ENCODE results near the gene TTC39C.

TTC39C gene

DNA sequence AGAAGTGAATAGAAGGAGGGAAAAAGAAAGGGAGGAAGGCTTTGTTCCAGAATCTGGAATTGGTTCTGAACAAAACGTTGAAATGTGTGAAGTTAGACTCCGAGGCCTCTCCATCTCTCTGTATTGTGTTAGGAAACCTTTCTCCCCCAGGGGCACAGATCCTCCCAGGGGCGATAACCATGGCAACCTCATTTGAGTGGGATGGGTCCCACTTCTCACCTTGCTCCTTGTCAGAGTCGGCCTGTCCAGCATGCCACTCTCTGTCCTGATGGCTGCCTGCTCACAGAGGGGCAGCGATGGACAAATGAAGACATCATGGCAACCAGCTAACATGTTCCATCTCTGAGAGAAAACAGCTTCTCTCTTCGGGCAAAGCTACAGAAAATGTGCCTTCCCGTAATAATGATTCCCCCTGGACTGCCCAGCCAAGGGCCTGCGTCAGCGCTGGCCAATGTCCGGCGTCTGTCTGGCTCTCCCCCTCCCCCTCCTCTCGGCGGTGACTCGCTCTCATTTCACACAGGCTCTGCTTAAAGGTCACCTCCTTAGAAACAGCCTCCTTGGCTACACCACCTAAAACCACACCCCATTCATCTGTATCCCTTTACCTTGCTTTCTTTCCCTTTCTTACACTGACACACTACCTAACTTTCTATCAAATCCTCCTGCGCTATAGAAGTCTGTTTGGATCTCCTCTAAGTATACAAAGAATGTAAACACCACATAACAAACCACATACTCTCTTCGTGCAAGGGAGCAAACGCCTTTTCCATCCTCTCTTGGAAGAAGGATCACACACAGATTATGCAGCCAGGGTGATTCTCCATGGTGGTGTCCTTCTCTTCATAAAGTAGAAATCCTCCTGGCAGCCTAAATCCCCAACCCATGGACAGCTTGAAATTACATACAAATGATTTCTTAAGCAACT lies 32.1 kb upstream of the TTC39C start:
- Mint-ChIP-seq H3K36me3 (ENCODE audit: low read depth) (peaks cover 6% of the 10 kb centered on the region), H3K9me3 (no peaks in the 10 kb centered on the region), H3K27me3 (no peaks in the 10 kb centered on the region), H3K4me1 (ENCODE audit: low read depth) (peaks cover 50% of the 10 kb centered on the region), H3K4me3 (no peak overlapping the region), H3K27ac (peak overlapping the region; percentile 18)

DNA sequence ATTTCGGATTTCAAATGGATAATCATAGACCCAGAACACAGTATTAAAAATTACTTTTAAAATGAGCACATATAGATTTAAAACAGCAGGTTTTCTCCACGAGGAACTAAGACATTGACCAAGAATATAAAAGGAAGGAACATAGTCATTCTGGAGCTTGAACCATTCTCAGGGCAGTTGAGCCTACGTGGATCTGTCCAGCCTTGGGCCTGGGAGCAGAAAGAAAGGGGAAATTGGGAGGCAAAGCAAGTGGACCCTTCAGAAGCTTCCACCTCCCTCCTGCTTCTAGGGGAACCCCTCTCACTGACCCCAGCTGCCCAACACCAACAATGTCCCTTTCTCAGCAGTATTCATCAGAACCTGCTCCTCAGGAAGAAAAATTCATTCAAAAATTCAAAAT lies 31.4 kb upstream of the TTC39C start:
- peaks cover 6% of the 10 kb centered on the region for H3K36me3 Mint-ChIP-seq (ENCODE audit: low read depth)
- no peaks in the 10 kb centered on the region for H3K27me3 Mint-ChIP-seq
- no peaks in the 10 kb centered on the region for H3K9me3 Mint-ChIP-seq
- H3K4me3 Mint-ChIP-seq, result no peak overlapping the region
- H3K4me1 Mint-ChIP-seq (ENCODE audit: low read depth), result peaks cover 48% of the 10 kb centered on the region
- H3K27ac Mint-ChIP-seq, result peak overlapping the region; percentile 18

DNA sequence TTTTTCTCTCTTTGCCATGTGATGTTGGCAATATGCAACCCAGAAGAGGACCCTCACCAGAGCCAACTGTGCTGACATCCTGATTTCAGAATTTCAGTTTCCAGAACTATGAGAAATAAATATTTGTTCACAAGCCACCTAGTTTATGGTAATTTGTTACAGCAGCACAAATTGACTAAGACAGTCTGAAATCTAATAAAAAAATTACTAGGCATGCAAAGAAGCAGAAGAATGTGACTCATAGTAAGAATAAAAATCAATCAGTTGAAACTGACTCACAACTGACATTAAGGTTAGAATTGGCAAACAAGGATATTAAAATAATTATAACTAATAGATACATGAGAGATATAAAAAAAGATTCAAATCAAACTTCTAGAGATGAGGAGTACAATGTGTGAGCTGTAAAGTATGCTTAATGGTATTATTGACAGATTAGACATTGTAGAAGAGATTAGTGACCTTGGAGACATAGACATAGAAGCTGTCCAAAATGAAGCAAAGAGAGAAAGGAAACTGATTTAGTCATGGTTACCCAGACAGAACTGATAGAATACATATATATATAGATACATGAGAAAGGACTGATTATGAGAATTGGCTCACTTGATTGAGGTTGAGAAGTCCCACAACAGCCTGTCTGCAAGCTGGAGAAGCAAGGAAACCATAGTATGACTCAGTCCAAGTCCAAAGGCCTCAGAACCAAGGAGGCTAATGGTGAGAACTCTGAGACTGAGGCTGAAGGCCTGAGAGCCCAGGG lies 27.8 kb upstream of the TTC39C start:
- H3K4me1 Mint-ChIP-seq (ENCODE audit: low read depth), result peaks cover 60% of the 10 kb centered on the region
- H3K27ac Mint-ChIP-seq, result peak overlapping the region; percentile 46

DNA sequence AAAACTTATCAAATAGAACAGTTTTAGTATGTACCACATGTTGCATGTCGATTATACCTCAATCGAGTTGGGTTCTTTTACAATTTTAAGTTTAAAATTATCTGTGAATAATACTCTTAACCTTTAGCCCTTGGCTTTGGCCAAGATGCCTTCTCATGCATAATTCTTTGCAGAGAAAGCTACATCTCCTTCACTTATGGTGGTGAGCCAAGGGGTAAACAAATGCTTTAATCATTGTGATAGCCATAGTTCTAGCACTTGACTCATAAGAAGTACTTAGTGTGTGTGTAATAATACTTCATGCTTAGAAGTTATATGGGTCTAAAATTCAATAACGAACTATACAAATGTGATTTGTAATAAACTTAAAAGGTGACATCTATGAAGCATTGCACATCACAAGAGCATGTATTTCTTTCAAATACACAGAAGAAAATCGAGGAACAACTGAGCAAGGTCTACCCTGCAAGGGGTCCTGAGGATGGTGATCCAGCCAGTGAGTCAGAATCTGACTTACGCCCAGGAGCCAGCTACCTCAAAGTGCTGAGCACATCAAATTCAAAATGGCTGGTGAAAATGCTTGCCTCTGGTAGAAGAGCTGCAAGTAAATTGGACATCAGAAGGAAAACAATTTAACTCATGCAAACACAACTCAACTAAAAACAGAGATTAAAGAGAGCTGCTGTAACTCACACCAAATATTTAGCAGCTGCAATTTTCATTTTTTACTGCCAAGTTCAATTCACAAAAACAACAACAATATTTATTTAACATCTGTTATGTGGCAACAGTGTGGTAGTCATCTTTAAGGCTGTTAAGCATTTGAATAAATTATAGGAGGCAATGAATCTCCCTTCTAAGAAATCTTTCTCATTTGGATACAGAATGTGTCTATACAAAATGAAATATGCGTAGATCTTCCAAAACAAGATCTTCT lies 23.8 kb upstream of the TTC39C start:
- Mint-ChIP-seq H3K27ac (no peak overlapping the region), H3K9me3 (no peaks in the 10 kb centered on the region), H3K4me1 (ENCODE audit: low read depth) (peaks cover 76% of the 10 kb centered on the region)

More for the DNA sequence above, 27.8 kb upstream of the TTC39C start:
- H3K4me3 Mint-ChIP-seq, result no peak overlapping the region
- no peaks in the 10 kb centered on the region for H3K9me3 Mint-ChIP-seq
- H3K27me3 Mint-ChIP-seq, result no peaks in the 10 kb centered on the region
- H3K36me3 Mint-ChIP-seq (ENCODE audit: low read depth), result peaks cover 6% of the 10 kb centered on the region

DNA sequence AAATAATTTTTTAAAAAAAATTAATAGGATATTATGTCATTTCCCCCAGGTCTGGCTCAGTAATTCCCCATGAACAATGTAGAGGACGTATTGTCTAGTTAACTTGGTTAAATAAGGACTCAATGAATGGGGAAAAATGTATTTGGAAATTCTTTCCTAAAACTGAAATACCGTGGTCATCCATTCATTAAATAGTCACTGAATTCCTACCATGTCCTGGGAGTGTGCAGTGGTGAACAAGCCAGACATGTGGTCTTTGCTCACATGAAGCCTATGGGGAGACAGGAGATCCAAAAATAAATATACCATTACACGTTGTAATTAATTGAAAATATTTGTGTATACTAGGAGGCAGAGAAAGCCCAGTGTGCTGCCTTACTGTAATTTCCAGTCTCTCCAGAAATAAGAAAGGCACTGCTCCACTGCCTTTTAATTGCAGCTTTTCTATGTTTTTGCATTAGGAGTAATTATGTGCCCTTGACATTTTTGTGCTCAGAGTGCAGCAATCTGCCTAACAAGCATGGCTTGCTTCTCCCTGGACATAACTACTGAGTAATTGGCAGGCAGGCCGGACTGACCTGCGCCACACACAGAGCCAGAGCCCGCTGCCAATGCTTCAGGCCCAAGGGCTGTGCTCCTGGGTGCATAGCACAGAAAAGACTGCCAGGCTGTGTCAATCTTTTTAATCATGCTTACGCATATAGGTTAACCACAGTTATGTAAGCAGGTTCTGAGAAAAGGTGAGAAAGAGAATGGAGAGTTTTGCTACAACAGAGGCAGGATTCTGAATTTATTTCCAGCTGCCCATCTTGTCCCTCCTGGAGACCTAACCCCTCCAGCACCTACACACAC lies 22.2 kb upstream of the TTC39C start:
- H3K36me3 Mint-ChIP-seq (ENCODE audit: low read depth), result no peaks in the 10 kb centered on the region
- H3K4me1 Mint-ChIP-seq (ENCODE audit: low read depth), result peaks cover 61% of the 10 kb centered on the region
- H3K9me3 Mint-ChIP-seq, result no peaks in the 10 kb centered on the region
- peak overlapping the region; percentile 58 for H3K4me3 Mint-ChIP-seq
- peak overlapping the region; percentile 32 for H3K27ac Mint-ChIP-seq
- no peaks in the 10 kb centered on the region for H3K27me3 Mint-ChIP-seq

More for the DNA sequence above, 23.8 kb upstream of the TTC39C start:
- Mint-ChIP-seq H3K27me3 (no peaks in the 10 kb centered on the region), H3K36me3 (ENCODE audit: low read depth) (peaks cover 4% of the 10 kb centered on the region), H3K4me3 (no peak overlapping the region)

DNA sequence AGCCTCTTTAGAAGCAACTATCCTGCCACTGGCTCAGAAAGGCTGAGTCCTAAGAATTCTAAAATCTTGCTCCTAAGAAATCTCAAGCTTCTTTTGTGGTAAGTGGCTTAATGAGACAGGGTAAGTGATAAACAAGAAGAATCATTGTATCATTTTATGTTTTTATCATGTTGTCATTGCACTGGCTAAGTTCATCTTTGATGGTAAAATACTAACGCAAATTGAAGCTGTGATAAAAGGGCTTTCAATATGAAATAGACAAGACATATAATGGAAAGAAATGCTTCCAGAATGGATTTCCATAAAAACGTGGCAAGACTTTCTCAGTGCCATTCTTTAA lies 21.6 kb upstream of the TTC39C start:
- no peaks in the 10 kb centered on the region for H3K27me3 Mint-ChIP-seq
- H3K27ac Mint-ChIP-seq, result peak overlapping the region; percentile 32
- peak overlapping the region; percentile 58 for H3K4me3 Mint-ChIP-seq
- H3K9me3 Mint-ChIP-seq, result no peaks in the 10 kb centered on the region
- H3K36me3 Mint-ChIP-seq (ENCODE audit: low read depth), result no peaks in the 10 kb centered on the region
- peaks cover 56% of the 10 kb centered on the region for H3K4me1 Mint-ChIP-seq (ENCODE audit: low read depth)

DNA sequence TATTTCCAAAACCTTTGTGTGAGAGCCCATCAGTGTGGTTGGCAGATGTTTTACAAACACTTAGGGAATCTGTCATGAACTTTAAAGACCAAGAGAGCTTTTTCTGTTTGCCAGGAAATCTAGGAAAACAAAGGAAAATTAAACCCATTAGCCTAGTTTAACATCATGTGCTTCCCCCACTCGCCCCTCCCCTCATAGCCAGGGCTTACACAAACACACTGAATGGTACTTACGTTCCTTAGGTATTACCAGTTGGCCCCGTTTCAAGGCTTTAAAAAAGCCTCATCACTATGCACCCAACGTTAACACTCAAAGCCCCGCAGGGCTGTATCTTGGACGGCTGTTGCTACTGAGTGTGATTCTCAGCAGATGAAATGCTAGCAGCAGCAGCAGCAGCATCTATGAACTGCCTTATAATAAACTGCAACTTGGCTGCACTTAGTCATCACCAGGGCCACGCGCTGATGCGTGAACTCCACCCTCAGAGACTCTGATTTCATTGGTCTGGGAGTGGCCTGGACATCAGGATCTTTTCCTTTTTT lies 20.1 kb upstream of the TTC39C start:
- Mint-ChIP-seq H3K9me3 (no peaks in the 10 kb centered on the region), H3K36me3 (ENCODE audit: low read depth) (no peaks in the 10 kb centered on the region), H3K27ac (no peak overlapping the region), H3K4me3 (peak overlapping the region; percentile 57), H3K4me1 (ENCODE audit: low read depth) (peaks cover 55% of the 10 kb centered on the region), H3K27me3 (no peaks in the 10 kb centered on the region)

DNA sequence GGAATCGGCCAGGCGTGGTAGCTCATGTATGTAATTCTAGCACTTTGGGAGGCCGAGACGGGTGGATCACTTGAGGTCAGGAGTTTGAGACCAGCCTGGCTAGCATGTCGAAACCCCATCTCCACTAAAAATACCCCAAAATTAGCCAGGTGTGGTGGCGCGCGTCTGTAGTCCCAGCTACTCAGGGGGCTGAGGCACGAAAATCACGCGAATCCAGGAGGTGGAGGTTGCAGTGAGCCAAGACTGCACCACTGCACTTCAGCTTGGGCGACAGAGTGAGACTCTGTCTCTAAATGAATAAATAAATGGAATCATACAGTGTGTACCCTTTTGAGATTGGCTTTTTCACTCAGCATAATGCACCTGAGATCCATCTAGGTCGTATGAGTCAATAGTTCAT lies 19.4 kb upstream of the TTC39C start:
- H3K36me3 Mint-ChIP-seq (ENCODE audit: low read depth), result no peaks in the 10 kb centered on the region
- no peak overlapping the region for H3K4me3 Mint-ChIP-seq
- H3K27me3 Mint-ChIP-seq, result no peaks in the 10 kb centered on the region
- peaks cover 50% of the 10 kb centered on the region for H3K4me1 Mint-ChIP-seq (ENCODE audit: low read depth)
- no peaks in the 10 kb centered on the region for H3K9me3 Mint-ChIP-seq
- peak overlapping the region; percentile 26 for H3K27ac Mint-ChIP-seq

DNA sequence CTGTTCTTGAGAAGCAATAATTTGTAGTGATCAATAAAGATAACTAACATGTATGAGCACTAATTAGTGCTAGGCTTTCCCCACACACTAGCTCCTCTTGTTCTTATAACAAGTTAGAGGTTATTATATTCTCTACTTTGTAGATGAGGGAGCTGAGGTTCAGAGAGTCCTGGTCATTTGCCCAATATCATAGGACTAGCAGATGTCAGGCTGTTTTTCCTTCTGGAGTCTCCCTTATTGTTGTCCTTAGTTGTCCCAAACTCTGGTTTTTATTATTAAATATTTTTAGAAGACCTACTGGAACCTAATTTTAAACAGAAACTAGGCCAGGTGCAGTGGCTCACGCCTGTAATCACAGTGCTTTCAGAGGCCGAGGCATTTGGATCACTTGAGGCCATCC lies 16.5 kb upstream of the TTC39C start:
- Mint-ChIP-seq H3K4me3 (no peak overlapping the region), H3K27ac (no peak overlapping the region), H3K4me1 (ENCODE audit: low read depth) (peaks cover 47% of the 10 kb centered on the region), H3K36me3 (ENCODE audit: low read depth) (no peaks in the 10 kb centered on the region), H3K27me3 (no peaks in the 10 kb centered on the region), H3K9me3 (no peaks in the 10 kb centered on the region)

DNA sequence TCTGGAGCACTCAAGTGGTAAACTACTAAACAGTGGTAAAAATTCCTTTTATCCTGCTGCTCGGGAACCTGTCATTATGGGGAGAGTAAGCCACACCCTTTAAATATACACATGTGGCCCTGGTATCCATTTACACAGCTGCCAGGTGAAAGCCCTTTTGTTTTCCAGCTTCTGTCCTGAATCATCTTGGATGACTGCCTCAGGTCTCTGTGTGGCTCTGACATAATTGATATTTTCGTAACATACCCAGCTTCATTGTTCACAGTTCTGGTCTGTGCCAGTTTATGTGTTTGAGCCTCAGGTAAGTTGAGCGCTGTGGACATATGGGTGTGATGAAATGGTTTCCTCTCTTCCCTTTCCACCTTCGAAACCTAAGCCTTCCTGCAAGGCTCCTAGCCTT lies 15.7 kb upstream of the TTC39C start:
- Mint-ChIP-seq H3K4me1 (ENCODE audit: low read depth) (peaks cover 48% of the 10 kb centered on the region), H3K27me3 (no peaks in the 10 kb centered on the region), H3K4me3 (no peak overlapping the region), H3K36me3 (ENCODE audit: low read depth) (no peaks in the 10 kb centered on the region), H3K27ac (no peak overlapping the region), H3K9me3 (no peaks in the 10 kb centered on the region)

DNA sequence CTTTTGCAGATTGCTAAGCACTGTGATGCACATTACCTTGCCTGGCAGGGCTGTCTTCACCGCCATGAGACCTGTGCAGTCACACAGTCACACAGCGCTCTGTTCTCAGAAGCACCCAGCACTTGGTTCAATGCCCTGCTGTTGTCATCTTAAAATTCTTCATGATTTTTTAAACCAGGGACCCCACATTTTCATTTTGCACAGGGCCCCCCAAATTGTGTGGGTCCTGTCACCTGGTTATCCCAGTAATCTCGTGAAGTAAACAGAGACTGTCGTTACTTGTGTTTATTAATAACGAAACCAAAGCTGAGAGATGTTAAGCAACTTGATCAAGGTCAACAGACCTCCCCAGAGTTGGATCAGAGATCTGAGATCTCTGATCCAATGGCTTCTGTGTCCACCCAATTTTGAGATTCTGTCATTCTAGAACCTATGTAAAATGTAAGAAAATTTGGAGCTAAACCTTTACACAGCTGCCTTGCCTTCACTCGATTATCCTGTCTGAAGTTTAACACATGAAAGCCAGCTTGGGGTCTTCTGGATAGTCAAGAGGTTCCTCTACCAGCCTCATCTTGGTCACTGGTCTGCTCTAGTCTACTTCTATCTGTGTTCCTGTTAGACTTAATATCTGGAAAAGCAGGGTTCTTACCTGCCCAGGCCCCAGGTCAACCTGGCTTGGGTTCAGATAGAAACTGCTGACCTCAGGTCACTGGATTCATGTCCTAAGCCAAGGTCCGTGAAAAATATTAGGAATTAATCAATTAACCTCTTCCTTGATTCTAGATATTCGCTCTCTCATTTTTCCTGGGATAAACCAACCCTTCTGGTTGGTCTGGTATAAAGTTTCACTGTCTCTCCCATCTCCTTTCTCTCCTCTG lies 13.7 kb upstream of the TTC39C start:
- H3K36me3 Mint-ChIP-seq (ENCODE audit: low read depth), result no peaks in the 10 kb centered on the region
- no peaks in the 10 kb centered on the region for H3K27me3 Mint-ChIP-seq
- H3K9me3 Mint-ChIP-seq, result no peaks in the 10 kb centered on the region
- peaks cover 48% of the 10 kb centered on the region for H3K4me1 Mint-ChIP-seq (ENCODE audit: low read depth)
- no peak overlapping the region for H3K4me3 Mint-ChIP-seq
- peak overlapping the region; percentile 56 for H3K27ac Mint-ChIP-seq

DNA sequence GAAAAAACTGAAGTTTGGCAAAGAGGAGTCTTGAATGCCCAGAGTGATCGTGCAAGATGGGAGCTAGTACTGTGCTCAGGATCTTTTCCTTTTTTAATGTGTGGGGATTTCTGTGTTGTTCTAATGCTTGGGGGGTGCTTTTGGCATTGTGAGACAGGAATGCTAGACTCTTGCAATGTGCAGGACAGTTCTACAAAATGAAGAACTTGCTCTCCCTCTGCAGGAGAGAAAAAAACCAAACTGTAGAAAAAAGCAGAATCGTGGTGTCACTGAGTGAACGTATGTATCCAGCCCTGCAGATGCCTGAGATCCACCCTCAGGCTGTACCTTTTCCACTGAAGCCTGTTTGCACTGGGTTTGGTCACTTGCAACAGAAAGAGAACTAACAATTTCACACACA lies 12.1 kb upstream of the TTC39C start:
- Mint-ChIP-seq H3K4me1 (ENCODE audit: low read depth) (peaks cover 52% of the 10 kb centered on the region), H3K4me3 (no peak overlapping the region), H3K27me3 (no peaks in the 10 kb centered on the region), H3K9me3 (no peaks in the 10 kb centered on the region), H3K27ac (no peak overlapping the region), H3K36me3 (ENCODE audit: low read depth) (no peaks in the 10 kb centered on the region)

DNA sequence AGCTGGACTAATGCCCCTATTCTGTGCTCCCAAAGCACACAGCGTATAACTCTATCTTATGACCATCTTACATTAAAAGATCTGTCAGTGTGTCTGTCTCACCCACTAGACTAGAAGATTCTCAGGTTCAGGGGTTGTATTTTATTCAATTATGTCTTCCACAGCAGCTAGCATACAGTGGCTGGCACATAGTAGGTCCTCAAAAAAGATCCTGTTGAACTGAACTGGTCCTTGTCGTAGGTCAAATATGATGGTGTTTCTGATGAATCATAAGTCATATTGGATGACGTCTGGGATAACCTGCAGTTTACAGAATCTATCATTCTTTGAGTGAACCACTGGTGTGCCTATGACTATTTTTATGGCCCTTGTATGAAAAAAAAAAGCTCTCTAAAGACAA lies 11.3 kb upstream of the TTC39C start:
- Mint-ChIP-seq H3K4me1 (ENCODE audit: low read depth) (peaks cover 57% of the 10 kb centered on the region), H3K4me3 (no peak overlapping the region), H3K27ac (no peak overlapping the region)

More for the DNA sequence above, 11.3 kb upstream of the TTC39C start:
- Mint-ChIP-seq H3K9me3 (no peaks in the 10 kb centered on the region), H3K36me3 (ENCODE audit: low read depth) (no peaks in the 10 kb centered on the region), H3K27me3 (no peaks in the 10 kb centered on the region)
